Islet precursor cell (in vitro differentiated cells): ENCODE data around the gene TAOK1.

ENCODE experiments used
- DNase-seq: peaks from one replicate; pipeline ENCODE4 v3.0.0-alpha.2; 2018

TAOK1 gene

GRCh38 chr17:29379084-29379991 is 10.8 kb upstream of the TAOK1 start:
- peak; percentile 60 for DNase-seq

GRCh38 chr17:29383686-29384085 is 6.5 kb upstream of the TAOK1 start:
- DNase-seq: no peak

GRCh38 chr17:29384901-29385300 is 5.3 kb upstream of the TAOK1 start:
- no peak for DNase-seq

- no peak for DNase-seq
Measured at GRCh38 chr17:29386760-29387159, 3.4 kb upstream of the TAOK1 start.

GRCh38 chr17:29388937-29389336 is 1.2 kb upstream of the TAOK1 start:
- no peak for DNase-seq

GRCh38 chr17:29390851-29391631 is 878 bp downstream of the TAOK1 start:
- peak; percentile 75 for DNase-seq

GRCh38 chr17:29393436-29393835 is 3.3 kb downstream of the TAOK1 start:
- DNase-seq: no peak

- DNase-seq: no peak
Measured at GRCh38 chr17:29394761-29395160, 4.6 kb downstream of the TAOK1 start.

GRCh38 chr17:29396066-29396465 is 5.9 kb downstream of the TAOK1 start:
- DNase-seq: no peak

GRCh38 chr17:29399634-29400033 is 9.5 kb downstream of the TAOK1 start:
- DNase-seq: no peak

GRCh38 chr17:29400818-29401217 is 10.7 kb downstream of the TAOK1 start:
- no peak for DNase-seq

- no peak for DNase-seq
Measured at GRCh38 chr17:29401258-29401657, 11.1 kb downstream of the TAOK1 start.

- no peak for DNase-seq
Measured at GRCh38 chr17:29407856-29408255, 17.7 kb downstream of the TAOK1 start.

GRCh38 chr17:29409963-29410362 is 19.8 kb downstream of the TAOK1 start:
- no peak for DNase-seq

GRCh38 chr17:29412780-29413565 is 22.8 kb downstream of the TAOK1 start:
- no peak for DNase-seq

GRCh38 chr17:29420128-29420527 is 30.0 kb downstream of the TAOK1 start:
- DNase-seq: no peak

GRCh38 chr17:29430275-29430674 is 40.1 kb downstream of the TAOK1 start:
- DNase-seq: no peak

GRCh38 chr17:29433541-29433940 is 43.4 kb downstream of the TAOK1 start:
- no peak for DNase-seq

GRCh38 chr17:29434550-29434949 is 44.4 kb downstream of the TAOK1 start:
- no peak for DNase-seq

- DNase-seq: no peak
Measured at GRCh38 chr17:29442451-29442850, 52.3 kb downstream of the TAOK1 start.

GRCh38 chr17:29443041-29443739 is 53.0 kb downstream of the TAOK1 start:
- no peak for DNase-seq

- DNase-seq: no peak
Measured at GRCh38 chr17:29444589-29444988, 54.4 kb downstream of the TAOK1 start.

- DNase-seq: no peak
Measured at GRCh38 chr17:29445844-29446243, 55.7 kb downstream of the TAOK1 start.
